Measurements from ENCODE around the gene PTPN14.

DNA sequence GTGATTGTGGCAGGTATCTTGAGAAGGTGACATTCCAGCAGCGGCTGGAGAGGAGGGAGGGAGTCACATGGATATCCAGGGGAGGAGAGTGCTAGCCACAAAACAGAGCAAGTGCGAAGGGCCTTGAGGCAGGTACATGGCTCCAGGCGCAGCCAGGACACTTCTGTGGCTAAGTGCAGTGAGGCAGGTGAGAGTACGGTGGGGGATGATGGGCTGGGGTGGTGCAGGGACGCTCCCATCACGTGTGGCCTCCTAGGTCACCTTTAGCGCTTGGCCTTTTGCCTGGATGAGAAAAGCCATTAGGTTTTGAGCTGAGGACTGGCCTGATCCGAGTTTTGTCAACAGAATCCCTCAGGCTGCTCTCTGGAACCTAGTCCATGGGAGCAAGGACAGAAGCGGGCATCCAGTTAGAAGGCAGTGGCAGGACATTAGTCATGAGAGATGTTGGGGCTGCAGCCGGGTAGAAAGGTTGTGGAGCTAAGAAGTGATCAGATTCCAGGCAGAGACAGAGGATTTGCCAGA, 238.8 kb downstream of the PTPN14 start:
- TF ChIP-seq, protein P1, sequence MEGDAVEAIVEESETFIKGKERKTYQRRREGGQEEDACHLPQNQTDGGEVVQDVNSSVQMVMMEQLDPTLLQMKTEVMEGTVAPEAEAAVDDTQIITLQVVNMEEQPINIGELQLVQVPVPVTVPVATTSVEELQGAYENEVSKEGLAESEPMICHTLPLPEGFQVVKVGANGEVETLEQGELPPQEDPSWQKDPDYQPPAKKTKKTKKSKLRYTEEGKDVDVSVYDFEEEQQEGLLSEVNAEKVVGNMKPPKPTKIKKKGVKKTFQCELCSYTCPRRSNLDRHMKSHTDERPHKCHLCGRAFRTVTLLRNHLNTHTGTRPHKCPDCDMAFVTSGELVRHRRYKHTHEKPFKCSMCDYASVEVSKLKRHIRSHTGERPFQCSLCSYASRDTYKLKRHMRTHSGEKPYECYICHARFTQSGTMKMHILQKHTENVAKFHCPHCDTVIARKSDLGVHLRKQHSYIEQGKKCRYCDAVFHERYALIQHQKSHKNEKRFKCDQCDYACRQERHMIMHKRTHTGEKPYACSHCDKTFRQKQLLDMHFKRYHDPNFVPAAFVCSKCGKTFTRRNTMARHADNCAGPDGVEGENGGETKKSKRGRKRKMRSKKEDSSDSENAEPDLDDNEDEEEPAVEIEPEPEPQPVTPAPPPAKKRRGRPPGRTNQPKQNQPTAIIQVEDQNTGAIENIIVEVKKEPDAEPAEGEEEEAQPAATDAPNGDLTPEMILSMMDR (IDR thresholded peaks at IDR 0.05) = no peak
- no peak for TF ChIP-seq POLR2AphosphoS5 (IDR thresholded peaks at IDR 0.05; ENCODE audit: low read depth, low read length)
- TF ChIP-seq, protein P2, sequence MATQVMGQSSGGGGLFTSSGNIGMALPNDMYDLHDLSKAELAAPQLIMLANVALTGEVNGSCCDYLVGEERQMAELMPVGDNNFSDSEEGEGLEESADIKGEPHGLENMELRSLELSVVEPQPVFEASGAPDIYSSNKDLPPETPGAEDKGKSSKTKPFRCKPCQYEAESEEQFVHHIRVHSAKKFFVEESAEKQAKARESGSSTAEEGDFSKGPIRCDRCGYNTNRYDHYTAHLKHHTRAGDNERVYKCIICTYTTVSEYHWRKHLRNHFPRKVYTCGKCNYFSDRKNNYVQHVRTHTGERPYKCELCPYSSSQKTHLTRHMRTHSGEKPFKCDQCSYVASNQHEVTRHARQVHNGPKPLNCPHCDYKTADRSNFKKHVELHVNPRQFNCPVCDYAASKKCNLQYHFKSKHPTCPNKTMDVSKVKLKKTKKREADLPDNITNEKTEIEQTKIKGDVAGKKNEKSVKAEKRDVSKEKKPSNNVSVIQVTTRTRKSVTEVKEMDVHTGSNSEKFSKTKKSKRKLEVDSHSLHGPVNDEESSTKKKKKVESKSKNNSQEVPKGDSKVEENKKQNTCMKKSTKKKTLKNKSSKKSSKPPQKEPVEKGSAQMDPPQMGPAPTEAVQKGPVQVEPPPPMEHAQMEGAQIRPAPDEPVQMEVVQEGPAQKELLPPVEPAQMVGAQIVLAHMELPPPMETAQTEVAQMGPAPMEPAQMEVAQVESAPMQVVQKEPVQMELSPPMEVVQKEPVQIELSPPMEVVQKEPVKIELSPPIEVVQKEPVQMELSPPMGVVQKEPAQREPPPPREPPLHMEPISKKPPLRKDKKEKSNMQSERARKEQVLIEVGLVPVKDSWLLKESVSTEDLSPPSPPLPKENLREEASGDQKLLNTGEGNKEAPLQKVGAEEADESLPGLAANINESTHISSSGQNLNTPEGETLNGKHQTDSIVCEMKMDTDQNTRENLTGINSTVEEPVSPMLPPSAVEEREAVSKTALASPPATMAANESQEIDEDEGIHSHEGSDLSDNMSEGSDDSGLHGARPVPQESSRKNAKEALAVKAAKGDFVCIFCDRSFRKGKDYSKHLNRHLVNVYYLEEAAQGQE (IDR thresholded peaks at IDR 0.05; ENCODE audit: insufficient read depth in 1 of 2, low read depth in 2 of 2, low read length in 1 of 2) = no peak

Measured in Panc1 (cell line).